GM06990 (cell line): Measurements from ENCODE around the gene ATP6V1C2.

ENCODE experiments used
- DNase-seq: peaks from one replicate; pipeline ENCODE4 v3.0.0-alpha.2; 2011; ENCODE audit not compliant: insufficient read length; ENCODE audit errors: extremely low read depth
- H3K27me3 ChIP-seq: replicated peaks from 2 replicates; pipeline ENCODE4 v1.6.0; 2011; ENCODE audit warnings: low read length; ENCODE audit not compliant: control insufficient read depth, insufficient read depth
- H3K36me3 ChIP-seq: 2 replicates; pipeline ENCODE4 v1.5.1; 2011; ENCODE audit warnings: low read length; ENCODE audit not compliant: control insufficient read depth, insufficient read depth
- H3K4me3 ChIP-seq: replicated peaks from 2 replicates; pipeline ENCODE4 v1.5.1; 2011; ENCODE audit warnings: low read depth, mild to moderate bottlenecking, control low read depth, low read length
- TF ChIP-seq, protein P1 (sequence below): IDR thresholded peaks from 2 replicates; pipeline ENCODE4 v1.5.1; 2011; ENCODE audit warnings: low read length, control low read depth, mild to moderate bottlenecking, inconsistent platforms; ENCODE audit not compliant: insufficient read depth, poor library complexity, severe bottlenecking

Gene ATP6V1C2

DNA sequence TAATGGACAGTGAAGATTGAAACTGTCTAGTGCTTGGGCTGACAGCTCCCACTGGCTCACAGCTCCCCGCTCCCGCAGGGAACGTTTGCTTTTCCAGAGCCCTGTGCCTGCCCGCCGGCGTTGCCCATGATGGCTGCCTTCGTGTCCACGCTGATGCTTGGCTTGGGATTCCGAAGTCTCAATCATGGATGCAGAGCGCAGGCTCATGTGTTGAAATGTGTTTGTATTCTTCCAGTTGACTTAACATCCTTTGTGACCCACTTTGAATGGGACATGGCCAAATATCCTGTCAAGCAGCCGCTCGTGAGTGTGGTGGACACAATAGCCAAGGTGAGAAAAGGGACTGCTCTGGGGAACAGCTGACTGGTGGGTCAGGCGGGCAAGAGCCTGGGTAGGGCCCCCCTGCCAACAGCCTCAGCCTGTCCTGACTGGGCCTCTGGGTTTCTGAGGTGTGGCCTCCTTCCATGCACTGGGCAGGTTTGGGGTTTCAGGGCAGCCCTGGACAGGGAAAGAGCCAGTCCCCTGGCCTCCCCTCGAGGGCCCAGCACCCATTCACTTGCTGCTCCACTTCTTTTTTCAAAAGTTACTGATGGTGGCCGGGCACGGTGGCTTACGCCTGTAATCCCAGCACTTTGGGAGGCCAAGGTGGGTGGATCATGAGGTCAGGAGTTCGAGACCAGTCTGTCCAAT lies 42.8 kb downstream of the ATP6V1C2 start:
- Histone ChIP-seq H3K36me3 (no peaks in the 10 kb centered on the region), H3K27me3 (peaks cover 2% of the 10 kb centered on the region; the same call in 1 of the 2 replicates), H3K4me3 (no peak overlapping the region)
- TF ChIP-seq, protein P1, sequence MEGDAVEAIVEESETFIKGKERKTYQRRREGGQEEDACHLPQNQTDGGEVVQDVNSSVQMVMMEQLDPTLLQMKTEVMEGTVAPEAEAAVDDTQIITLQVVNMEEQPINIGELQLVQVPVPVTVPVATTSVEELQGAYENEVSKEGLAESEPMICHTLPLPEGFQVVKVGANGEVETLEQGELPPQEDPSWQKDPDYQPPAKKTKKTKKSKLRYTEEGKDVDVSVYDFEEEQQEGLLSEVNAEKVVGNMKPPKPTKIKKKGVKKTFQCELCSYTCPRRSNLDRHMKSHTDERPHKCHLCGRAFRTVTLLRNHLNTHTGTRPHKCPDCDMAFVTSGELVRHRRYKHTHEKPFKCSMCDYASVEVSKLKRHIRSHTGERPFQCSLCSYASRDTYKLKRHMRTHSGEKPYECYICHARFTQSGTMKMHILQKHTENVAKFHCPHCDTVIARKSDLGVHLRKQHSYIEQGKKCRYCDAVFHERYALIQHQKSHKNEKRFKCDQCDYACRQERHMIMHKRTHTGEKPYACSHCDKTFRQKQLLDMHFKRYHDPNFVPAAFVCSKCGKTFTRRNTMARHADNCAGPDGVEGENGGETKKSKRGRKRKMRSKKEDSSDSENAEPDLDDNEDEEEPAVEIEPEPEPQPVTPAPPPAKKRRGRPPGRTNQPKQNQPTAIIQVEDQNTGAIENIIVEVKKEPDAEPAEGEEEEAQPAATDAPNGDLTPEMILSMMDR, result no peak
- no peak for DNase-seq

DNA sequence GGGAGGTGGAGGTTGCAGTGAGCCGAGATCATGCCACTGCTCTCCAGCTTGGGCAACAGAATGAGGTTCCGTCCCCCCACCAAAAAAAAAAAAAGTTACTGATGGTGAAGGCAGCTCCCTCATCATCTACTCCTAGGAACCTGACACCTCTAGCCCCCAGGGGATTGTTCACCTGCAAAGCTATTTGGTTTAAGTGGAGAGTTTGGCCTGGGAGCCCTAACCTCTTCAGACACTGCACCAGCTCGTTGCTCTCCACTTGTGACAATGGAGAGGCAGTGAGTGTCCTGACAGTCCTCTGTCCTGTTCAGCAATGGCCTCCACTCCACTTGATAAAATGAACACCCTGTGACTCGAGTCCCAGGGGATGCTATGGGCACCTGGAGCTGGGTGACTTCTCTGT lies 43.5 kb downstream of the ATP6V1C2 start:
- TF ChIP-seq, protein P1, result no peak
- Histone ChIP-seq H3K36me3 (no peaks in the 10 kb centered on the region), H3K4me3 (no peak overlapping the region), H3K27me3 (peaks cover 2% of the 10 kb centered on the region; the same call in 1 of the 2 replicates)
- DNase-seq, result no peak

DNA sequence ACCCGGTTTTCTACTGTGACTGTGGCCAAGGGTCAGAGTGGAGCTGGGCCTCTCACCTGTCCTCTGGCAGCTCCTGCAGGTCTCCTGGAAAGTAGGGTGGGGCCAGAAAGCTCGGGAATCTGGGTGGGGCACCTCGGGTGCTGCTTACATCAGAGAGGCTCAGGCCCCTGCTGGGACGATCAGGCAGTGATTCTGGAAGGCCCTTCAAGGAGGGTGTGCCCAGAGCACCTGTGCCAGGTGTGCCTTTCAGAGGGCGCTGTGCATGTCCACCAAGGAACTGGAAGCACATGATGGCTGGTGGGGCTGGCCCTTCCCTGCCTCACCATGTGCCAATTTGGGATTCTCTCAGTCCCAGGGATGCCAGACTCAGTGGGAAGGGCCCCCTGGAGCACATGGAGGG lies 44.0 kb downstream of the ATP6V1C2 start:
- H3K4me3 ChIP-seq, result no peak overlapping the region
- no peaks in the 10 kb centered on the region for H3K36me3 ChIP-seq
- DNase-seq, result no peak
- H3K27me3 ChIP-seq, result peaks cover 2% of the 10 kb centered on the region; the same call in 1 of the 2 replicates
- TF ChIP-seq, protein P1, result no peak

DNA sequence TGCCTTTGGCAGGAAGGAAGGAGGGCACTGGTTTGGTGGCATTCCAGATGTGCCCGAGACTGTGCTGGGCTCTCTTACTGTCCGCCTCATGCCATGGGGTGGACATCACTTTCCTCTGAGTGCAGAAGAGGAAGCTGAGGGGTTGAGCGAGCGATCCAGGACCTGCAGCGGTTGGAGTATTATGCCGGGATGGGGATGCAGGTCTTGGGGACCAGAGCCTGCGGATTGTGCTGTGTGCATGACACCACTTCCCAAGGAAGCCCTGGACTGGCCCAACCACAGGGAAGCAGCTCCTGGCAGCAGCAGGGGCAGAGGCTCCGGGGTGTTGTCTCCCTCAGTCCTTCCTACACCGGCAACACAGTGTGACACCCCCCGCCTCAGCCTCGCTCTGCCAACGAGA lies 44.5 kb downstream of the ATP6V1C2 start:
- Histone ChIP-seq H3K27me3 (peaks cover 2% of the 10 kb centered on the region; the same call in 1 of the 2 replicates), H3K4me3 (no peak overlapping the region), H3K36me3 (no peaks in the 10 kb centered on the region)
- no peak for DNase-seq
- TF ChIP-seq, protein P1, result no peak

DNA sequence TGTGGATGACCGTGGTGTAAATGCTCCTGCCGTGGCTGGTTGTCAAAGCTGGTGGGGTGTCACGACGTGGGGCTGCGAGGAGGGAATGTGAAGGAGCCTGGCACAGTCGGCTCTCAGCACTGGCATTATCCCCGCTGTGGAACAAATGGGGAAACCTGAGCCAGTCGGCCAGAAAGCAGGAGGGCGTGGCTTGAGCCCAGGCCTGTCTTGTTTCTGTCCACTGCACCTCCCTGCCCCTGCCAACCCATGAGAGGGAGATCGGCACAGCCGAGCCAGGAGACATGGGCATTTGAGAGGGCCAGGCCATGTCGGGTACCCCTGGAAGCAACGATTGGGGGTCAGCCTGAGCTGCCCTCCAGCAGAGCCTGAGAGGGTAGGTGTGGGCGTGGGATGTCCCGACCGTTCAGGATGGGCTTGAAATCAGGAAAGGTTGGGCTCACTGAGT lies 46.7 kb downstream of the ATP6V1C2 start:
- Histone ChIP-seq H3K27me3 (0 out of 2 replicates have a peak, but pooled peaks cover 2% of the 10 kb centered on the region), H3K36me3 (no peaks in the 10 kb centered on the region), H3K4me3 (no peak overlapping the region)
- TF ChIP-seq, protein P1, result no peak
- no peak for DNase-seq
